Measurements from ENCODE around the gene TIAL1. TPM values are rescaled to one million over a fixed set of nuclear protein-coding genes. Genes with fewer than 3 reads are reported as not detected.
"Not testable (repeated sequence)": the region's sequence is repeated elsewhere in the genome, so short reads cannot be mapped to it uniquely, and the experiment has no call there.

The TIAL1 gene
- polyA plus RNA-seq, 1 donor = 127 TPM

- Histone ChIP-seq H3K4me1 (ENCODE audit: control insufficient read depth, insufficient read depth, low read length) (peaks cover 6% of the 10 kb centered on the region), H3K27me3 (ENCODE audit: control insufficient read depth, insufficient read depth, low read length) (no peaks in the 10 kb centered on the region), H3K36me3 (ENCODE audit: control insufficient read depth, insufficient read depth, low read length) (no peaks in the 10 kb centered on the region), H3K9me3 (ENCODE audit: control insufficient read depth, low read depth, low read length) (no peaks in the 10 kb centered on the region), H3K4me3 (ENCODE audit: low read length) (no peak overlapping the region), H3K27ac (ENCODE audit: low read length) (no peak overlapping the region)
- no CpG with 5 or more reads among the region's 4 CpGs for WGBS (ENCODE audit: insufficient coverage, low lambda C conversion rate)
- no peak for DNase-seq
Observed at GRCh38 chr10:119637631-119638030, 40.9 kb upstream of the TIAL1 start.

GRCh38 chr10:119634219-119634544 is 37.4 kb upstream of the TIAL1 start:
- Histone ChIP-seq H3K27ac (ENCODE audit: low read length) (no peak overlapping the region), H3K4me1 (ENCODE audit: control insufficient read depth, insufficient read depth, low read length) (no peaks in the 10 kb centered on the region), H3K4me3 (ENCODE audit: low read length) (no peak overlapping the region), H3K9me3 (ENCODE audit: control insufficient read depth, low read depth, low read length) (no peaks in the 10 kb centered on the region), H3K27me3 (ENCODE audit: control insufficient read depth, insufficient read depth, low read length) (no peaks in the 10 kb centered on the region), H3K36me3 (ENCODE audit: control insufficient read depth, insufficient read depth, low read length) (no peaks in the 10 kb centered on the region)
- no peak for DNase-seq
- WGBS (ENCODE audit: insufficient coverage, low lambda C conversion rate) = no CpG with 5 or more reads among the region's 1 CpG

GRCh38 chr10:119633538-119634218 is 36.9 kb upstream of the TIAL1 start:
- H3K4me3 ChIP-seq (ENCODE audit: low read length) = no peak overlapping the region
- DNase-seq = no peak
- no peak overlapping the region for H3K27ac ChIP-seq (ENCODE audit: low read length)
- H3K27me3 ChIP-seq (ENCODE audit: control insufficient read depth, insufficient read depth, low read length) = no peaks in the 10 kb centered on the region
- no CpG with 5 or more reads among the region's 3 CpGs for WGBS (ENCODE audit: insufficient coverage, low lambda C conversion rate)
- no peaks in the 10 kb centered on the region for H3K4me1 ChIP-seq (ENCODE audit: control insufficient read depth, insufficient read depth, low read length)
- H3K9me3 ChIP-seq (ENCODE audit: control insufficient read depth, low read depth, low read length) = no peaks in the 10 kb centered on the region
- no peaks in the 10 kb centered on the region for H3K36me3 ChIP-seq (ENCODE audit: control insufficient read depth, insufficient read depth, low read length)

- no peak for DNase-seq
- WGBS (ENCODE audit: insufficient coverage, low lambda C conversion rate) = 100% methylated on average over 1 of the region's 5 CpGs
Observed at GRCh38 chr10:119630300-119630699, 33.5 kb upstream of the TIAL1 start.

GRCh38 chr10:119625570-119626280 is 29.0 kb upstream of the TIAL1 start:
- no peaks in the 10 kb centered on the region for H3K4me1 ChIP-seq (ENCODE audit: control insufficient read depth, insufficient read depth, low read length)
- no peak overlapping the region for H3K4me3 ChIP-seq (ENCODE audit: low read length)
- no peak overlapping the region for H3K27ac ChIP-seq (ENCODE audit: low read length)
- H3K9me3 ChIP-seq (ENCODE audit: control insufficient read depth, low read depth, low read length) = no peaks in the 10 kb centered on the region
- no peak for DNase-seq
- no CpG with 5 or more reads among the region's 6 CpGs for WGBS (ENCODE audit: insufficient coverage, low lambda C conversion rate)
- H3K27me3 ChIP-seq (ENCODE audit: control insufficient read depth, insufficient read depth, low read length) = no peaks in the 10 kb centered on the region
- H3K36me3 ChIP-seq (ENCODE audit: control insufficient read depth, insufficient read depth, low read length) = no peaks in the 10 kb centered on the region

More at GRCh38 chr10:119630300-119630699, 33.5 kb upstream of the TIAL1 start:
- H3K27me3 ChIP-seq (ENCODE audit: control insufficient read depth, insufficient read depth, low read length) = no peaks in the 10 kb centered on the region
- no peak overlapping the region for H3K27ac ChIP-seq (ENCODE audit: low read length)
- no peaks in the 10 kb centered on the region for H3K4me1 ChIP-seq (ENCODE audit: control insufficient read depth, insufficient read depth, low read length)
- H3K9me3 ChIP-seq (ENCODE audit: control insufficient read depth, low read depth, low read length) = no peaks in the 10 kb centered on the region
- H3K36me3 ChIP-seq (ENCODE audit: control insufficient read depth, insufficient read depth, low read length) = no peaks in the 10 kb centered on the region
- H3K4me3 ChIP-seq (ENCODE audit: low read length) = no peak overlapping the region

- Histone ChIP-seq H3K27me3 (ENCODE audit: control insufficient read depth, insufficient read depth, low read length) (no peaks in the 10 kb centered on the region), H3K4me3 (ENCODE audit: low read length) (no peak overlapping the region), H3K9me3 (ENCODE audit: control insufficient read depth, low read depth, low read length) (no peaks in the 10 kb centered on the region), H3K27ac (ENCODE audit: low read length) (no peak overlapping the region), H3K4me1 (ENCODE audit: control insufficient read depth, insufficient read depth, low read length) (no peaks in the 10 kb centered on the region), H3K36me3 (ENCODE audit: control insufficient read depth, insufficient read depth, low read length) (no peaks in the 10 kb centered on the region)
- WGBS (ENCODE audit: insufficient coverage, low lambda C conversion rate) = no CpG with 5 or more reads among the region's 3 CpGs
- no peak for DNase-seq
Observed at GRCh38 chr10:119621078-119621384, 24.3 kb upstream of the TIAL1 start.

GRCh38 chr10:119620241-119621077 is 23.7 kb upstream of the TIAL1 start:
- H3K27me3 ChIP-seq (ENCODE audit: control insufficient read depth, insufficient read depth, low read length) = no peaks in the 10 kb centered on the region
- H3K4me3 ChIP-seq (ENCODE audit: low read length) = no peak overlapping the region
- no peak for DNase-seq
- no peaks in the 10 kb centered on the region for H3K36me3 ChIP-seq (ENCODE audit: control insufficient read depth, insufficient read depth, low read length)
- no peaks in the 10 kb centered on the region for H3K9me3 ChIP-seq (ENCODE audit: control insufficient read depth, low read depth, low read length)
- no peak overlapping the region for H3K27ac ChIP-seq (ENCODE audit: low read length)
- no peaks in the 10 kb centered on the region for H3K4me1 ChIP-seq (ENCODE audit: control insufficient read depth, insufficient read depth, low read length)
- WGBS (ENCODE audit: insufficient coverage, low lambda C conversion rate) = no CpG with 5 or more reads among the region's 10 CpGs

- H3K36me3 ChIP-seq (ENCODE audit: control insufficient read depth, insufficient read depth, low read length); H3K4me1 ChIP-seq (ENCODE audit: control insufficient read depth, insufficient read depth, low read length); H3K27me3 ChIP-seq (ENCODE audit: control insufficient read depth, insufficient read depth, low read length); DNase-seq; H3K27ac ChIP-seq (ENCODE audit: low read length); H3K4me3 ChIP-seq (ENCODE audit: low read length); H3K9me3 ChIP-seq (ENCODE audit: control insufficient read depth, low read depth, low read length): not testable (repeated sequence)
- no CpG with 5 or more reads among the region's 8 CpGs for WGBS (ENCODE audit: insufficient coverage, low lambda C conversion rate)
Observed at GRCh38 chr10:119619811-119620210, 23.0 kb upstream of the TIAL1 start.

- H3K4me1 ChIP-seq (ENCODE audit: control insufficient read depth, insufficient read depth, low read length) = no peaks in the 10 kb centered on the region
- no peak overlapping the region for H3K4me3 ChIP-seq (ENCODE audit: low read length)
- WGBS (ENCODE audit: insufficient coverage, low lambda C conversion rate) = no CpG with 5 or more reads among the region's 2 CpGs
- no peaks in the 10 kb centered on the region for H3K36me3 ChIP-seq (ENCODE audit: control insufficient read depth, insufficient read depth, low read length)
- no peaks in the 10 kb centered on the region for H3K9me3 ChIP-seq (ENCODE audit: control insufficient read depth, low read depth, low read length)
- H3K27ac ChIP-seq (ENCODE audit: low read length) = no peak overlapping the region
- H3K27me3 ChIP-seq (ENCODE audit: control insufficient read depth, insufficient read depth, low read length) = no peaks in the 10 kb centered on the region
- no peak for DNase-seq
Observed at GRCh38 chr10:119619215-119619614, 22.5 kb upstream of the TIAL1 start.

- Histone ChIP-seq H3K27ac (ENCODE audit: low read length) (no peak overlapping the region), H3K9me3 (ENCODE audit: control insufficient read depth, low read depth, low read length) (no peaks in the 10 kb centered on the region), H3K4me1 (ENCODE audit: control insufficient read depth, insufficient read depth, low read length) (no peaks in the 10 kb centered on the region), H3K36me3 (ENCODE audit: control insufficient read depth, insufficient read depth, low read length) (no peaks in the 10 kb centered on the region), H3K27me3 (ENCODE audit: control insufficient read depth, insufficient read depth, low read length) (no peaks in the 10 kb centered on the region), H3K4me3 (ENCODE audit: low read length) (no peak overlapping the region)
- no peak for DNase-seq
- 86% methylated on average over 1 of the region's 13 CpGs for WGBS (ENCODE audit: insufficient coverage, low lambda C conversion rate)
Observed at GRCh38 chr10:119616882-119617570, 20.3 kb upstream of the TIAL1 start.

Measured in large intestine (tissue), 3 donors.